Lower leg skin (tissue), 3 donors: ENCODE results near the gene PTPN18.

Source experiments
- POLR2A ChIP-seq, 2 donors: fragments of 450-650 bp; IDR thresholded peaks; one replicate each; pipeline ENCODE4 v1.6.1; 2016 to 2017; ENCODE audit warnings: antibody characterized with exemption in 2 of 2, mild to moderate bottlenecking in 1 of 2, moderate library complexity in 1 of 2
- TF ChIP-seq, protein P1 (sequence below), 3 donors: fragments of 450-650 bp; IDR thresholded peaks; one replicate each; pipeline ENCODE4 v1.5.1; 2016; ENCODE audit warnings: antibody characterized with exemption in 3 of 3, mild to moderate bottlenecking in 3 of 3, moderate library complexity in 2 of 3

DNA sequence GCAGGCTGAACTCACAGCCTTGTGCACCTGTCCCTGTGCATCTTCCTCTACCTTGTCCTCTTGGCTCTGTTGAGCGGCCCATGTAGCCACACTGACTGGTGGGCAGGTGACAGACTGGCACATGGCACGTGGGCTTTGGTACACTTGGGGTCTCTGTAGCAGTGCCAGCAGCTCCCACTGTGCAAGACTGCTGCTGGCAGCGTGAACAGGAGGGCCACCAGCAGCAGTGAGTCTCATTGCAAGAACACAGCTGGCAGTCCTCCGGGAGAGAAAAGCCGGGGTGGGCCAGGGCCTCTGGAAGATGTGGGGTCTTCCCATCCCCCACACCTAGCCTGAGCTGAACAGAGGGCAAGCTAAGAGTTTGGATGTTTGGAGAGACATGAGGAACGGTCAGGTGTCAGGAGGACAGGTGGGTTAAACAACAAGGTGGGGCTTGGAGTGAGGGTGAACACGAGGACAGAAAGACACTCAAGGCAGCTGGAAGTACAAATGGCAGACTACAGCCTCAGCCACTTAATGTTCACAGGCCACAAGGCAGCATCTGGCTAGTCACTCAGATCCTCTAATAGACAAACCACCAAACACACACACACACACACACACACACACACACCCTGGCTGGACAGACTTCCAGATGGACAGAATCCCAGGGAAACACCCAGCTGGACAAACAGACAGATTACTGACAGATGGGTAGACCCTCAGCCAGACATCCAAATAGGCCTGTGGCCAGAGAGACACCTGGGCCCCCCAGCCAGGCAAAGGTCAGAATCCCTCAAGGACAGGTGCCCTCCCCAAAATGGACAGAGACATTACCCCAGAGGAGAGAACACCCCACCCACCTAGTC is 2.3 kb upstream of the PTPN18 start:
- TF ChIP-seq, protein P1, sequence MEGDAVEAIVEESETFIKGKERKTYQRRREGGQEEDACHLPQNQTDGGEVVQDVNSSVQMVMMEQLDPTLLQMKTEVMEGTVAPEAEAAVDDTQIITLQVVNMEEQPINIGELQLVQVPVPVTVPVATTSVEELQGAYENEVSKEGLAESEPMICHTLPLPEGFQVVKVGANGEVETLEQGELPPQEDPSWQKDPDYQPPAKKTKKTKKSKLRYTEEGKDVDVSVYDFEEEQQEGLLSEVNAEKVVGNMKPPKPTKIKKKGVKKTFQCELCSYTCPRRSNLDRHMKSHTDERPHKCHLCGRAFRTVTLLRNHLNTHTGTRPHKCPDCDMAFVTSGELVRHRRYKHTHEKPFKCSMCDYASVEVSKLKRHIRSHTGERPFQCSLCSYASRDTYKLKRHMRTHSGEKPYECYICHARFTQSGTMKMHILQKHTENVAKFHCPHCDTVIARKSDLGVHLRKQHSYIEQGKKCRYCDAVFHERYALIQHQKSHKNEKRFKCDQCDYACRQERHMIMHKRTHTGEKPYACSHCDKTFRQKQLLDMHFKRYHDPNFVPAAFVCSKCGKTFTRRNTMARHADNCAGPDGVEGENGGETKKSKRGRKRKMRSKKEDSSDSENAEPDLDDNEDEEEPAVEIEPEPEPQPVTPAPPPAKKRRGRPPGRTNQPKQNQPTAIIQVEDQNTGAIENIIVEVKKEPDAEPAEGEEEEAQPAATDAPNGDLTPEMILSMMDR (IDR thresholded peaks at IDR 0.05): no peak
- TF ChIP-seq POLR2A (IDR thresholded peaks at IDR 0.05): no peak
